GM21529 (cell line): ENCODE results near the gene KLF13.

Experiments used
- ATAC-seq: cut with Tn5 transposase; IDR thresholded peaks from one replicate; pipeline ENCODE4 v1.9.1; 2021; ENCODE audit not compliant: unreplicated experiment

The KLF13 gene

GRCh38 chr15:31314380-31314779, 12.3 kb upstream of the KLF13 start:
- no peak for ATAC-seq

- no peak for ATAC-seq
Measured at GRCh38 chr15:31316135-31316795, 10.4 kb upstream of the KLF13 start.

DNA sequence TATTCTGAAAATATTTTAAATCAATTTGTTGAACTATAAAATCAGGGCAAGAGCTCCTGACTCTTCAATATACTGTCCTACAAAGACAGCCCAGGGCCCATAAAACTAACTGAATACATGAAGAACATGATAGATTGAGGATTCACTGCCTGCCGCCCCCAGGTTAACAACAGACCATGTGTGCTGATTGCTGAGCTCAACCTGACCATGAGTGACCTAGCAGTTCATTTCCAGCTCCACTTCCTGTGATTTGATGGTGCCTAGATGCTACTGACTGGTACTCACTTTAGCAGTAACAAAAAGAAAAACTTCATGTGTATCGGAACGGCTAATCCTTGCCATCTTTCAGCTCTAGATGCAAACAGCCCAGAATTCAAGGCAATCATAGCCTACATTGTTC, 9.6 kb upstream of the KLF13 start:
- ATAC-seq: no peak

- no peak for ATAC-seq
Measured at GRCh38 chr15:31317421-31318327, 9.0 kb upstream of the KLF13 start.

DNA sequence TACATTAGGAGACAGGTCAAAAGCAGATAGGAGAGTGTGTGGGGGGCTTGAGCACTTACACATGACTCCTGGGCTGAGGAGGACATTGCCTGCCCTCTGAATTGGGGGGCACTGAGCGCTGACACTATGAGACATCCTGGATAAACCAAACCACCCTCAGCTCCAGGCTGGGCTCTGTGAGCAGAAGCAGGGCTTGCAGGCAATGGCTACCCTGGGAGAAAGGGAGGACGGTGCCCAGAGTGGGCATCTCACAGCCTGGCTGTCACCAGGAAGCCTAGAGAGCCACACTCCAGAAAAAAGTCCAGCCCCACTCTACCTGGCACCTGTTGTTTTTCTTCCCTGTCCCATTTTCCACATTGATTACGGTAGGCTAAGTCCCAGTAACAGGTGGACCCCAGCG, 8.2 kb upstream of the KLF13 start:
- no peak for ATAC-seq

- no peak for ATAC-seq
Measured at GRCh38 chr15:31320022-31320421, 6.6 kb upstream of the KLF13 start.

DNA sequence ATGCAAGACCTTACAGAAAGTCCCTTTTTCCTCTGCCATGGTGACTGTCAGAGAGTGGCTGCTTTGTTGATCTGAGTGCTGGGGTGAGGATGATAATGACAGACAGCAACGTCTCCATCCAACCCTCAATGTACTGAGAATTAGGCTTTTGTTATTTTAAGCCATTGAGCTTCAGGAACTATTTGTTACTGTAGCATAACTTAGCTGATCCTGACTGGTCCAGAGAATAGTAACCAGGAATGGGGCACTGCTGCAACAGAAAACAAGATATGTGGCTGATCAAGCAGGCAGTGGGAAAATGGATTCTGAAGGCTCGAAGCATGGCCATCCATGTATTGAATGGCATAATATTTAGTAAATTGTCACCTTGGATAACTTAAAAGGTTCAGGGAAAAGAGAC, 5.2 kb upstream of the KLF13 start:
- no peak for ATAC-seq

- no peak for ATAC-seq
Measured at GRCh38 chr15:31322504-31322903, 4.1 kb upstream of the KLF13 start.

DNA sequence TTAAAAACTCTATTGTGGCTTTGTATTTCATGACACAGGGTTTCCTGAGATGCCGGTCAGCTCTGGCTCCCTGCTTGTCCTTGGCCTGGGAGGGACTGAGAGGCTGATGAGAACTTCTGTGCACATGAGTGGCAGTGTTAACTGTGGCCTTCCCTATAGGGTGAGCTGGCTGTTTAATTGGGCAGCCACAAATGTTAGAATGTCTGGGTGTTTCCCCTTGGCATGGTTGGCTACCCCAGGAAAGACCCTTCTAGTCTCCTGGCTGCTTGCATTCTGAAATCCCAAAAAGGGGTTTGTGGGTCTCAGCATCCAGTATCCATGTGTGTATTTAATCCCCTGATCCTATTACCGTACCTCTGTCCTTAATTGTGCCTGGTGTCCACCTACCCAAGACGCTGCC, 3.0 kb upstream of the KLF13 start:
- ATAC-seq: no peak

DNA sequence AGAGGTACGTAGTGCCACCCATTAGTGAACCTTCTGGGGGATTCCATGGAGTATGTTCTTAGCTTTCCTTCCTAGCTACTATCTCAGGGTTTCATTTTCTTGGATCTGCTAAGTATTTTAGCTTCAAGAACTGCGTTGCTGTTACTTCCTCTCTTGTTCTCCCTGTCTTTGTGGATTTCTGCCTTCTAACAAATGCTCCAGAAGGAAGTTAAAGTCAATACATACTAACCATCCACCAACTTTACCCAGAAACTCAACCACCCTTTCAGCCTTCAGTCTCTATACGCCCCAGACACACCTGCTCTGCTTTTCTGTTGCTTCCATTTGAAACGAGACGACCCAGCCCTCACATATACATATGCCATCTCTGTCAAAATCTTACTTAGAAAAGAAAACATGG, 2.4 kb upstream of the KLF13 start:
- no peak for ATAC-seq

DNA sequence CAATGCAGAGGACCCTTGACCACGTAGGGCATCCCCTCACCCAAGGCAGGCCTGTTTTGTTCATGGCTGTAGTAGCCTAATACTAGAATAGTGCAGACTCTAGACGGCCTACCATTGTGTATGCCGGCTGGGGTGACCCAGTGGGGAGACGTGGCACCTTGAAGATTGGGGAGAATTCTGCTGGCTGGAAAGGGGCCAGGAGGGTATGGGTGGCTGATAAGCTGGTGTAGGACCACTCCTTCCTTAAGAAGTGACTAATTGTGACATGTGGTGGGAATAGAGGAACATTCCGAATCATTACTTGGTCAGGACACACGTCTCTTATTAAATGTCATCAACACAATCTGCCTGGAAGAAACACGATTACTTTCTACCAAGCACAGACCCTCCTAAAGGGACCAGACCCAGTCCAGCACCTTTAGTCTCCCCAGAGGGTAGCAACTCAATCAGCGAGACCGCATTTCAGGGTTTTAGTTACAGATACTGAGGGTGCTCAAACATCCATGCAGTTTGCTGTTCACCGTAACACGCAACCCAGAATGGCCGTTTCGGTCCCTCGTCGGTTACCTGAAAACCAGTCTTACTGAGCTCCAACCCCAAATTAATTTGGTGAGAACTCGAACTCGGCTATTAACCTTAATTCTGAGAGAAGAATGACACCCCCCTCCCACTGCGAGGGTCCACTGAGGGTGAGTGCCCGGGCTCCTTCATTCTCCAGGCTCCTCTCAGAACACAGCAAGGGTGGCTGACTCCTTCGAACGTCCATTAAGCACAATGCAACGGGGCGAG, 1.6 kb upstream of the KLF13 start:
- ATAC-seq: no peak

DNA sequence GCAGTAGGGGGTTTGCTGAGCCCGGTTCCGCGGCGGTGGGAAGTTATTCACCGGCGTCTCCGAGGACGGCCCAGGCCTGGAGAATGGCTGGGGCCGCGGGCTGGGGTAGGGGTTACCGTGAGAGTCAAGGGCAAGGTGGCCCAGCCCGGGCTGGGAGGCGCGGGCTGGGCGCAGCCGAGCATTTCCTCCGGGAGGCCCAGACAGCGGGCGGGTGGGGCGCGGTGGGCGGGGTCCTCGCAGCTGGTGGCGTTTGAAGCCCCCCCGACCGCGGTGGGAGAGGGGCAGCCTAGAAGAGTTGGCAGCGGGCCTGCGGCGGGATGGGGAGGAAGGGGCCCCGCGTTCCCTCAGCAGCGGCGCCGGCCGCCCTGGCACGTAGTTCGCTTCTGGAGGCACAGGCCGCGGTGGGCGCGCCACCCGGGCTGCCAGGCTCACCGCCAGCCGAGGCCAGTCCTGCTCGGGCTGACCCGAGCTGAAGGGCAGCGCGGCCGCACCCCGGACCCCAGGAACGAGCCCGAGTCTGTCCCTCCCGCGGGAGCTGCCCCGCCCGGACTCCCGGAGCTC, 960 bp upstream of the KLF13 start:
- ATAC-seq: no peak

DNA sequence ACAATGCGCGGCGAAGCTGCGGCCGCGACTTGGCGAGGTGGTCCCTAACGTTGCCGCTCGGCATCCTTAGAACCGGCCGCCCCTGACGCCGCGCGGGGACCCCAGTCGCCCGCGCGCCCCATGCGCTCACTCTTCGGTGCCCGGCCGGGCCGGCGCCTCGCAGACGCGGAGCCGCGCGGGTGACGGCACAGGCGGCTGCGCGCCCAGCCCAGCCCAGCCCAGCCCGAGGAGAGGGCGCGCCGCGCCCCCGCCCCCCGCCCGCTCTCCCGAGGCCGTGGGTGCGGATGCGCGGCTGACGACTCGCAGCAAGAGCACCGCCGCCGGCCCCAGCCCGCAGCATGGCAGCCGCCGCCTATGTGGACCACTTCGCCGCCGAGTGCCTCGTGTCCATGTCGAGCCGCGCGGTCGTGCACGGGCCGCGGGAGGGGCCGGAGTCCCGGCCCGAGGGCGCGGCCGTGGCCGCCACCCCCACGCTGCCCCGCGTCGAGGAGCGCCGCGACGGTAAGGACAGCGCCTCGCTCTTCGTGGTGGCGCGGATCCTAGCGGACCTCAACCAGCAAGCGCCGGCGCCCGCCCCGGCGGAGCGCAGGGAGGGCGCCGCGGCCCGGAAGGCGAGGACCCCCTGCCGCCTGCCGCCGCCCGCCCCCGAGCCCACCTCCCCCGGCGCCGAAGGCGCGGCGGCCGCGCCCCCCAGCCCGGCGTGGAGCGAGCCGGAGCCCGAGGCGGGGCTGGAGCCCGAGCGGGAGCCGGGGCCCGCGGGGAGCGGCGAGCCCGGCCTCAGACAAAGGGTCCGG, 437 bp downstream of the KLF13 start:
- ATAC-seq: peak; percentile 13

- ATAC-seq: no peak
Measured at GRCh38 chr15:31327669-31328427, 1.2 kb downstream of the KLF13 start.

GRCh38 chr15:31328428-31328968, 1.9 kb downstream of the KLF13 start:
- ATAC-seq: no peak

- ATAC-seq: no peak
Measured at GRCh38 chr15:31328969-31329639, 2.5 kb downstream of the KLF13 start.

- ATAC-seq: no peak
Measured at GRCh38 chr15:31329640-31330010, 3.0 kb downstream of the KLF13 start.

GRCh38 chr15:31330111-31330785, 3.6 kb downstream of the KLF13 start:
- ATAC-seq: no peak
